GM12878 (cell line): ENCODE measurements around the gene KDM1B. TPM values are rescaled to one million over a fixed set of nuclear protein-coding genes. Genes with fewer than 3 reads are reported as not detected.
A peak's percentile ranks its signal among the peaks of the same experiment; 100 is the strongest.

Experiments
- ATAC-seq: fragments of 200-7000 bp; cut with Tn5 transposase; 3 replicates; pipeline ENCODE4 v1.9.1; 2020; ENCODE audit warnings: mild to moderate bottlenecking, moderate library complexity
- BruUV-seq: library from RNA; stranded (reverse); fragments of 400-500 nt; replicated peaks from 2 replicates; lab custom pipeline; 2021; lab: Mats Ljungman, UMichigan
- CTCF ChIA-PET: fragments of 300-600 bp; sonication (Branson Sonifier 250); formaldehyde crosslinking; extraction: SDS; loops from one replicate; lab custom pipeline; 2021; ENCODE audit warnings: inconsistent platforms; lab: Yijun Ruan, JAX
- POLR2A ChIA-PET: fragments of 350-600 bp; formaldehyde crosslinking; extraction: SDS; loops from one replicate; lab custom pipeline; 2021; ENCODE audit warnings: inconsistent platforms; lab: Charles Lee
- RAD21 ChIA-PET: fragments of 300-600 bp; sonication (Branson Sonifier 250); formaldehyde crosslinking; loops from one replicate; lab custom pipeline; 2023; ENCODE audit warnings: antibody characterized with exemption; ENCODE audit not compliant: unreplicated experiment; lab: Charles Lee
- SMC1A ChIA-PET: fragments of 300-600 bp; sonication (Branson Sonifier 250); formaldehyde crosslinking; loops from one replicate; lab custom pipeline; 2023; ENCODE audit not compliant: unreplicated experiment, uncharacterized antibody; lab: Charles Lee
- DNase-seq: peaks from one replicate; pipeline ENCODE4 v3.0.0-alpha.2; 2011; ENCODE audit warnings: low read depth, low spot score
- FAIRE-seq: peaks from 3 replicates; lab custom pipeline; 2011; peaks lifted over from hg19 to GRCh38; lab: Jason Lieb, UNC
- H2AFZ ChIP-seq: 2 replicates; pipeline ENCODE4 v1.6.0; 2011; ENCODE audit warnings: low read depth, low read length, control low read depth; ENCODE audit not compliant: control insufficient read depth
- H3K27ac ChIP-seq: 2 replicates; pipeline ENCODE4 v1.5.1; 2011; ENCODE audit warnings: control low read depth; ENCODE audit not compliant: control insufficient read depth, insufficient read depth
- H3K27me3 ChIP-seq, 2 experiments: replicated peaks in 1 of 2; 2 replicates each; pipeline versions ENCODE4 v1.6.0 to v1.6.1; 2011; ENCODE audit warnings: low read length in 1 of 2; ENCODE audit not compliant: control insufficient read depth in 2 of 2, insufficient read depth in 2 of 2
- H3K36me3 ChIP-seq, 2 experiments: 2 replicates each; pipeline ENCODE4 v1.5.1; 2011; ENCODE audit warnings: low read length in 1 of 2; ENCODE audit not compliant: control insufficient read depth in 2 of 2, insufficient read depth in 2 of 2
- H3K4me1 ChIP-seq: 2 replicates; pipeline ENCODE4 v1.6.1; 2011; ENCODE audit warnings: mild to moderate bottlenecking, low read length, moderate library complexity, mixed read lengths; ENCODE audit not compliant: control insufficient read depth, insufficient read depth
- H3K4me2 ChIP-seq: 2 replicates; pipeline ENCODE4 v1.6.0; 2011; ENCODE audit warnings: control low read depth; ENCODE audit not compliant: control insufficient read depth, insufficient read depth
- H3K4me3 ChIP-seq: fragments of 200-600 bp; sonication (generic); 2 replicates; pipeline ENCODE4 v1.5.1; 2016
- H3K79me2 ChIP-seq: 2 replicates; pipeline ENCODE4 v1.6.0; 2011; ENCODE audit warnings: low read length; ENCODE audit not compliant: control insufficient read depth, insufficient read depth
- H3K9ac ChIP-seq: 2 replicates; pipeline ENCODE4 v1.8.0; 2011; ENCODE audit warnings: low read length, control low read depth, mixed read lengths; ENCODE audit not compliant: control insufficient read depth, insufficient read depth
- H3K9me3 ChIP-seq: replicated peaks from 3 replicates; pipeline ENCODE4 v1.5.1; 2011; ENCODE audit warnings: mild to moderate bottlenecking, low read length; ENCODE audit not compliant: control insufficient read depth, insufficient read depth
- H4K20me1 ChIP-seq: 2 replicates; pipeline ENCODE4 v1.6.0; 2011; ENCODE audit not compliant: control insufficient read depth, insufficient read depth
- RAD51 ChIP-seq: fragments of 450-650 bp; IDR thresholded peaks from 2 replicates; pipeline ENCODE4 v1.6.1; 2016; ENCODE audit warnings: moderate library complexity, mild to moderate bottlenecking, inconsistent platforms
- RUNX3 ChIP-seq: IDR thresholded peaks from 2 replicates; pipeline ENCODE4 v1.6.1; 2012; ENCODE audit warnings: low read length, inconsistent platforms
- TCF12 ChIP-seq: IDR thresholded peaks from 2 replicates; pipeline ENCODE4 v1.6.1; 2011; ENCODE audit warnings: low read depth, mild to moderate bottlenecking, low read length
- TCF3 ChIP-seq: IDR thresholded peaks from 2 replicates; pipeline ENCODE4 v1.6.1; 2012; ENCODE audit warnings: low read depth, mild to moderate bottlenecking, low read length, borderline replicate concordance; ENCODE audit not compliant: insufficient read depth
- TCF7 ChIP-seq: IDR thresholded peaks from 2 replicates; pipeline ENCODE4 v1.6.1; 2014; ENCODE audit warnings: antibody characterized with exemption, borderline replicate concordance
- WGBS: methylation state at CpG from one replicate; pipeline ENCODE4 v1.1.6; 2016; ENCODE audit warnings: low lambda C conversion rate; ENCODE audit not compliant: insufficient replicate concordance, insufficient coverage; ENCODE audit errors: missing lambda C conversion rate; 5-methylcytosine and 5-hydroxymethylcytosine counted together
- in situ Hi-C: fragments of 300-500 bp; cut with MboI; formaldehyde crosslinking; loops from 9 replicates; pipeline ENCODE4 v1.14.3; 2018; ENCODE audit warnings: mixed read lengths
- intact Hi-C: fragments of 100-400 bp; cut with micrococcal nuclease; formaldehyde crosslinking; loops from one replicate; pipeline ENCODE4 v1.14.2; 2022; ENCODE audit not compliant: unreplicated experiment
- polyA plus RNA-seq, 11 experiments: library from polyadenylated mRNA; depleted of rRNA in 4 of 11; unstranded in 6 of 11; stranded (reverse) in 5 of 11; fragments of >200 nt; fragmentation: Nextera tagmentation in 4 of 11; fragmentation: Illumina TruSeq in 1 of 11; extraction: Ambion mirVana in 4 of 11; extraction: Trizol in 1 of 11; gene quantifications; 1 replicate in 1 of 11; 2 replicates in 10 of 11; pipeline versions ENCODE4 v1.2.1 to v1.2.3, GENCODE V29; 2011 to 2016; ENCODE audit warnings: inconsistent platforms in 2 of 11, missing spikeins in 2 of 11, low read depth in 1 of 11
- total RNA-seq, 4 experiments: library from RNA; depleted of rRNA in 3 of 4; stranded (reverse); fragments of >200 nt in 3 of 4; fragmentation: Illumina TruSeq in 1 of 4; extraction: Trizol in 1 of 4; gene quantifications; 2 replicates each; pipeline versions ENCODE4 v1.2.1 to v1.2.3, GENCODE V29; 2013 to 2021

KDM1B gene
- total and polyA plus RNA-seq, 10 of the 15 experiments (the other 5 are each of a cell fraction or from before 2014, with no cell fraction given), result 1.7 to 22.5 (median 13.9) TPM

DNA sequence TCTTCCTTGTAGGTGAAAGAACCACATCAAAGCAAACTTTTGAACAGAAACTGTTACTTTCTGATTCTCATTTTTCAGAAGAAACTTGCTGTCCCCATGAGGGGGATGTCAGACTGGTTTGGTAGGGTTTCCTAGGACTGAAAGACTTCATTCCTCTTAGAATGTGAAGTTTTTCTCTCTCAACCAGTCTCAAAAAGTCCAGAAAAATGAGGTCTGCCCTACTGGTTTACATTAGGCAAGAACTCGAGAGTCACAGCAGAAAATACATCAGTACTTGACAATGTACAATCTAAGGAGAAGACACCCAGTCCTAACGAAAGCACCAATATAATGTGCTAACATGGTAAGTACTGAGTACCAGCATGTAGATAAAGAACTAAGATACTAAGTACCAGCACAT lies 20.1 kb upstream of the KDM1B start:
- CTCF ChIA-PET, result no interaction called here
- Histone ChIP-seq H3K27me3 (no peaks in the 10 kb centered on the region), H2AFZ (no peak overlapping the region), H3K36me3 (peaks cover 0 to 3% of the 10 kb centered on the region in 2 experiments; a peak in 2 of 4 replicates), H3K4me2 (no peak overlapping the region), H3K79me2 (no peaks in the 10 kb centered on the region), H3K4me1 (no peaks in the 10 kb centered on the region), H3K27ac (no peak overlapping the region), H3K9me3 (no peaks in the 10 kb centered on the region), H3K9ac (no peak overlapping the region), H3K4me3 (no peak overlapping the region), H4K20me1 (no peaks in the 10 kb centered on the region)
- no peak for ATAC-seq
- no peak for DNase-seq
- no peak for FAIRE-seq
- POLR2A ChIA-PET, result no interaction called here
- in situ Hi-C loops (no loop called here), intact Hi-C loops (no loop called here)
- SMC1A ChIA-PET, result no interaction called here
- BruUV-seq, result no TSS peak
- RAD21 ChIA-PET, result interaction anchor here (0.6 kb wide), 1 partner anchor 17 kb away, joined by 3 read pairs; no protein-coding TSS in a partner anchor
- WGBS, result 76% methylated on average over 2 of the region's 2 CpGs
- TF ChIP-seq RUNX3 (peak; percentile 17; the same call in 1 of the 2 replicates), TCF7 (0 out of 2 replicates have a peak, but pooled peaks have one; percentile 32), RAD51 (no peak), TCF12 (no peak)

DNA sequence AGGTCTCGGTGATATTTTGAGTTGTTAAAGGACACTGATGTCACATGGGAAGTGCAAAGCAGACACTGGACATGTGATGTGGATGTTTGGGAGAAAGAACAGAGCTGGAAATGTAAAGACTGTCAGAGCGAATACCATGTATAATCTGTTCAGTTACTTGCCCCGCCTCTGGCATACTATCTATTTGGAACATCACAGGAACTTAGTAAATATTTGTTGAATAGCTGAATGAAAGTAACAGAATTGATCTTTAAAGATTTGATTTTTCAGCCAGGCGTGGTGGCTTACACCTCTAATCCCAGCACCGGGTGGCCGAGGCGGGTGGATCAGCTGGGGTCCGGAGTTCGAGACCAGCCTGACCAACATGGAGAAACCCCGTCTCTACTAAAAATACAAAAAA lies 19.0 kb upstream of the KDM1B start:
- no peak overlapping the region for H3K27ac ChIP-seq
- SMC1A ChIA-PET, result interaction anchor here (0.9 kb wide), 1 partner anchor 11 kb away, joined by 3 read pairs; no protein-coding TSS in a partner anchor
- no peak overlapping the region for H3K4me3 ChIP-seq
- FAIRE-seq, result no peak
- WGBS, result 96% methylated on average over 10 of the region's 10 CpGs
- in situ Hi-C loops, result no loop called here
- POLR2A ChIA-PET, result no interaction called here
- RAD21 ChIA-PET, result no interaction called here
- no peak for TF ChIP-seq TCF3
- intact Hi-C loops, result no loop called here
- H3K27me3 ChIP-seq, result no peaks in the 10 kb centered on the region
- H3K79me2 ChIP-seq, result no peaks in the 10 kb centered on the region
- H3K9ac ChIP-seq, result no peak overlapping the region
- H3K36me3 ChIP-seq, result no peaks in the 10 kb centered on the region; a peak in 2 of 4 replicates
- no peak overlapping the region for H3K4me2 ChIP-seq
- no TSS peak for BruUV-seq
- H2AFZ ChIP-seq, result no peak overlapping the region
- DNase-seq, result no peak
- ATAC-seq, result no peak
- H3K9me3 ChIP-seq, result no peaks in the 10 kb centered on the region
- CTCF ChIA-PET, result interaction anchor here (0.7 kb wide), 2 partner anchors 99 to 608 kb away, joined by 3 read pairs; no protein-coding TSS in a partner anchor
- no peaks in the 10 kb centered on the region for H4K20me1 ChIP-seq
- no peaks in the 10 kb centered on the region for H3K4me1 ChIP-seq
